Measurements from ENCODE around the gene LRRC27. TPM values are rescaled to one million over a fixed set of nuclear protein-coding genes. Genes with fewer than 3 reads are reported as not detected.

The LRRC27 gene
- total and polyA plus RNA-seq, 2 donors (not counting 1 experiment from before 2014, with no cell fraction given), result 23.6 to 25.6 TPM

DNA sequence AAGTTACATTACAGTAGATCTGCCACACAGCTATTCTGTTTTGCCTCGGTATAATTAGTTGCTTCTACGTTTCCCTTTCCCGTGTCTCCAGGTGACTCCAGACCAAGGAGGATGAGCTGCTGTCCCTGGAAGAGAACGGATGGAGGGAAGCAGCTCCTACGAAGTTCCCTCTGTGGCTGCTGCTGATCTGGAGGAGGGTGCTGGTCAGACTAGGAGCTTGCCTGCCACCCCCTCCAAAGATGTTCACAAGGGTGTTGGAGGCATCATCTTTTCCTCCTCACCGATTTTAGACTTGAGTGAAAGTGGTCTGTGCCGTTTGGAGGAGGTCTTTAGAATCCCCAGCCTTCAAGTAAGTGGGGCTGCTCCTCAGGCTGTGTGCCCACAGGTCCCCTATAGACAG, 1.4 kb downstream of the LRRC27 start:
- peaks cover 50 to 67% of the 10 kb centered on the region in 2 donors for H3K4me1 ChIP-seq (ENCODE audit: control insufficient read depth in 2 of 2, insufficient read depth in 2 of 2, low read length in 2 of 2)
- no peaks in the 10 kb centered on the region for H3K27me3 ChIP-seq (replicated peaks in 1 of 4; ENCODE audit: control extremely low read depth in 1 of 4, control insufficient read depth in 3 of 4, insufficient read depth in 4 of 4, low read length in 3 of 4)
- WGBS (ENCODE audit: insufficient coverage), result 100% methylated on average over 3 of the region's 7 CpGs
- H3K4me3 ChIP-seq (ENCODE audit: control extremely low read depth in 1 of 5, extremely low read depth in 1 of 5, insufficient read depth in 1 of 5, low read depth in 2 of 5, low read length in 4 of 5), result peak overlapping the region in 1 of 5 experiments; percentile 88
- H2AFZ ChIP-seq (ENCODE audit: insufficient read depth, low read depth, low read length, poor library complexity, severe bottlenecking), result no peak overlapping the region
- Mint-ChIP-seq H3K27ac (peak overlapping the region; percentile 99), H3K4me1 (peaks cover 72% of the 10 kb centered on the region), H3K4me3 (peak overlapping the region; percentile 83), H3K27me3 (no peaks in the 10 kb centered on the region), H3K9me3 (ENCODE audit: insufficient read depth) (no peaks in the 10 kb centered on the region)
- peak overlapping the region; percentile 93 to 96 for H3K27ac ChIP-seq (ENCODE audit: low read length in 2 of 2)
- intact Hi-C loops (cut with micrococcal nuclease), result loop anchor here (2.0 to 5.0 kb wide), 4 partner anchors 63 to 929 kb away; partner anchors contain the start of gene PWWP2B
- H3K9ac ChIP-seq (ENCODE audit: low read length), result peak overlapping the region; percentile 79
- DNase-seq (no peak), ATAC-seq (ENCODE audit: low read depth) (no peak)
- H3K4me2 ChIP-seq (replicated peaks; ENCODE audit: low read depth, low read length, poor library complexity, severe bottlenecking), result peak overlapping the region; percentile 75
- H4K20me1 ChIP-seq (ENCODE audit: control insufficient read depth, insufficient read depth, low read length, poor library complexity, severe bottlenecking), result peaks cover 6% of the 10 kb centered on the region
- peaks cover 0 to 5% (median 0%) of the 10 kb centered on the region in 3 donors for H3K9me3 ChIP-seq (ENCODE audit: control extremely low read depth in 1 of 3, control insufficient read depth in 2 of 3, insufficient read depth in 1 of 3, low read length in 2 of 3)
- ChIA-PET CTCF (no interaction called here), POLR2A (interaction anchor here (0.6 kb wide), 1 partner anchor 235 kb away, joined by 8 read pairs; no protein-coding TSS in a partner anchor)
- peaks cover 32% of the 10 kb centered on the region for H3K79me2 ChIP-seq (ENCODE audit: control insufficient read depth, insufficient read depth, low read length)
- peaks cover 0 to 2% of the 10 kb centered on the region in 2 experiments for H3K36me3 ChIP-seq (replicated peaks in 1 of 2; ENCODE audit: control extremely low read depth in 1 of 2, control insufficient read depth in 1 of 2, extremely low read depth in 1 of 2, insufficient read depth in 2 of 2, low read length in 1 of 2)
- TF ChIP-seq EZH2 (IDR thresholded peaks at IDR 0.05; ENCODE audit: borderline replicate concordance, insufficient read depth, low read depth, low read length, poor library complexity, severe bottlenecking), result no peak
- TF ChIP-seq, protein P1, sequence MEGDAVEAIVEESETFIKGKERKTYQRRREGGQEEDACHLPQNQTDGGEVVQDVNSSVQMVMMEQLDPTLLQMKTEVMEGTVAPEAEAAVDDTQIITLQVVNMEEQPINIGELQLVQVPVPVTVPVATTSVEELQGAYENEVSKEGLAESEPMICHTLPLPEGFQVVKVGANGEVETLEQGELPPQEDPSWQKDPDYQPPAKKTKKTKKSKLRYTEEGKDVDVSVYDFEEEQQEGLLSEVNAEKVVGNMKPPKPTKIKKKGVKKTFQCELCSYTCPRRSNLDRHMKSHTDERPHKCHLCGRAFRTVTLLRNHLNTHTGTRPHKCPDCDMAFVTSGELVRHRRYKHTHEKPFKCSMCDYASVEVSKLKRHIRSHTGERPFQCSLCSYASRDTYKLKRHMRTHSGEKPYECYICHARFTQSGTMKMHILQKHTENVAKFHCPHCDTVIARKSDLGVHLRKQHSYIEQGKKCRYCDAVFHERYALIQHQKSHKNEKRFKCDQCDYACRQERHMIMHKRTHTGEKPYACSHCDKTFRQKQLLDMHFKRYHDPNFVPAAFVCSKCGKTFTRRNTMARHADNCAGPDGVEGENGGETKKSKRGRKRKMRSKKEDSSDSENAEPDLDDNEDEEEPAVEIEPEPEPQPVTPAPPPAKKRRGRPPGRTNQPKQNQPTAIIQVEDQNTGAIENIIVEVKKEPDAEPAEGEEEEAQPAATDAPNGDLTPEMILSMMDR (IDR thresholded peaks at IDR 0.05), result no peak

DNA sequence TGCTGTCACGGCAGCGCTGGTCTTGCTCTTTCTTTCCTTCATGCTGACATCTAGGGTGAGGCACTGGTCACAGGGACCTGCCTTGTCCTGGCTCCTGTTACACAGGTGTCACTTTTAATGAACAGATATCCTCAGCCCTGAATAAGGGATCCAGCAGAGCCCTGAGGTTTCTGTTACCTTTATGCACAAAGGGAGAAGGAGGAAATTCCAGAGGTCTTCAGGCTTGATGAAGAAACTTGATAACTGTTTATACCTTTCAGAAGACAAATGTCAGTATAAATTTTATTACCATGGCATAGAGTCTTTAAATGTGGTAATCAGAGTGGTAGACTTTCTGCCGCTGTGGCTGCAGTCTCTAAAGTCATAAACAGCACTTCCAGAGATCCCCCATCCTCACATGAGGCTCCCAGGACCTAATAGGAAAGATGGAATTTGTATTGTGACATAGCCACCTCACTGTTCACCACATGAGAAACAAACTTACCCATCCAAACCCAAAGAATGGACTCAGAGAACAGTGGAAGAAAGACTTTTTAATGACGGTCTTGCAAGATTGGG, 2.7 kb downstream of the LRRC27 start:
- H3K79me2 ChIP-seq (ENCODE audit: control insufficient read depth, insufficient read depth, low read length), result peaks cover 19% of the 10 kb centered on the region
- no peaks in the 10 kb centered on the region for H4K20me1 ChIP-seq (ENCODE audit: control insufficient read depth, insufficient read depth, low read length, poor library complexity, severe bottlenecking)
- CTCF ChIA-PET, result no interaction called here
- peaks cover 0 to 5% (median 0%) of the 10 kb centered on the region in 3 donors for H3K9me3 ChIP-seq (ENCODE audit: control extremely low read depth in 1 of 3, control insufficient read depth in 2 of 3, insufficient read depth in 1 of 3, low read length in 2 of 3)
- intact Hi-C loops (cut with micrococcal nuclease), result loop anchor here (5.0 kb wide), 2 partner anchors 258 to 928 kb away; no protein-coding TSS in a partner anchor
- H3K9me3 Mint-ChIP-seq (ENCODE audit: insufficient read depth), result no peaks in the 10 kb centered on the region
- peaks cover 47 to 62% of the 10 kb centered on the region in 2 donors for H3K4me1 ChIP-seq (ENCODE audit: control insufficient read depth in 2 of 2, insufficient read depth in 2 of 2, low read length in 2 of 2)
- H3K27ac Mint-ChIP-seq, result peak overlapping the region; percentile 82
- H3K4me2 ChIP-seq (replicated peaks; ENCODE audit: low read depth, low read length, poor library complexity, severe bottlenecking), result peak overlapping the region; percentile 80
- TF ChIP-seq EZH2 (IDR thresholded peaks at IDR 0.05; ENCODE audit: borderline replicate concordance, insufficient read depth, low read depth, low read length, poor library complexity, severe bottlenecking), result no peak
- TF ChIP-seq, protein P1 (IDR thresholded peaks at IDR 0.05), result no peak
- POLR2A ChIA-PET, result no interaction called here
- no peaks in the 10 kb centered on the region for H3K27me3 Mint-ChIP-seq
- H3K36me3 ChIP-seq (replicated peaks in 1 of 2; ENCODE audit: control extremely low read depth in 1 of 2, control insufficient read depth in 1 of 2, extremely low read depth in 1 of 2, insufficient read depth in 2 of 2, low read length in 1 of 2), result peaks cover 0 to 2% of the 10 kb centered on the region in 2 experiments
- H3K4me1 Mint-ChIP-seq, result peaks cover 60% of the 10 kb centered on the region
- peak overlapping the region; percentile 23 for H3K4me3 Mint-ChIP-seq
- ATAC-seq (ENCODE audit: low read depth), result no peak
- H2AFZ ChIP-seq (ENCODE audit: insufficient read depth, low read depth, low read length, poor library complexity, severe bottlenecking), result peak overlapping the region; percentile 88
- peak overlapping the region; percentile 28 to 53 for H3K27ac ChIP-seq (ENCODE audit: low read length in 2 of 2)
- 81% methylated on average over 3 of the region's 4 CpGs for WGBS (ENCODE audit: insufficient coverage)
- no peak for DNase-seq
- H3K9ac ChIP-seq (ENCODE audit: low read length), result peak overlapping the region; percentile 22
- peak overlapping the region in 3 of 5 experiments; percentile 0 to 8 (median 0) for H3K4me3 ChIP-seq (ENCODE audit: control extremely low read depth in 1 of 5, extremely low read depth in 1 of 5, insufficient read depth in 1 of 5, low read depth in 2 of 5, low read length in 4 of 5)
- no peaks in the 10 kb centered on the region for H3K27me3 ChIP-seq (replicated peaks in 1 of 4; ENCODE audit: control extremely low read depth in 1 of 4, control insufficient read depth in 3 of 4, insufficient read depth in 4 of 4, low read length in 3 of 4)
